Esophagus muscularis mucosa (tissue), 4 donors: ENCODE results near the gene WDR17. TPM values are rescaled to one million over a fixed set of nuclear protein-coding genes. Genes with fewer than 3 reads are reported as not detected.

Source experiments
- DNase-seq: peaks from one replicate; pipeline ENCODE4 v3.0.0-alpha.2; 2017; ENCODE audit errors: extremely low spot score
- H3K27ac ChIP-seq, 4 donors: fragments of 200-600 bp; sonication (generic); replicated peaks in 1 of 4; 1 replicate in 3 of 4; 2 replicates in 1 of 4; pipeline ENCODE4 v1.5.1; 2016 to 2019; ENCODE audit warnings: mild to moderate bottlenecking in 1 of 4
- H3K27me3 ChIP-seq, 4 donors: fragments of 200-600 bp; sonication (generic); one replicate each; pipeline versions ENCODE4 v1.5.1 to v1.6.0; 2016 to 2019
- H3K36me3 ChIP-seq, 4 donors: fragments of 200-600 bp; sonication (generic); one replicate each; pipeline ENCODE4 v1.5.1; 2016 to 2019
- H3K4me1 ChIP-seq, 4 donors: fragments of 200-600 bp; sonication (generic); one replicate each; pipeline ENCODE4 v1.5.1; 2016 to 2019
- H3K4me3 ChIP-seq, 4 donors: fragments of 200-600 bp; sonication (generic); 1 replicate in 2 of 4; 2 replicates in 2 of 4; pipeline ENCODE4 v1.5.1; 2016 to 2019; ENCODE audit warnings: mild to moderate bottlenecking in 4 of 4, moderate library complexity in 1 of 4
- H3K9me3 ChIP-seq, 4 donors: fragments of 200-600 bp; sonication (generic); 1 replicate in 3 of 4; 2 replicates in 1 of 4; pipeline ENCODE4 v1.5.1; 2016 to 2019
- EP300 ChIP-seq: sonication (generic); formaldehyde crosslinking; IDR thresholded peaks from one replicate; pipeline ENCODE4 v1.6.1; 2017; ENCODE audit warnings: antibody characterized with exemption
- POLR2A ChIP-seq: fragments of 450-650 bp; IDR thresholded peaks from one replicate; pipeline ENCODE4 v1.6.1; 2017; ENCODE audit warnings: antibody characterized with exemption, moderate library complexity, mild to moderate bottlenecking, low read depth
- POLR2AphosphoS5 ChIP-seq, 2 donors: sonication (generic); formaldehyde crosslinking; IDR thresholded peaks; one replicate each; pipeline ENCODE4 v1.6.1; 2017; ENCODE audit warnings: antibody characterized with exemption in 2 of 2
- WGBS: methylation state at CpG from one replicate; pipeline ENCODE4 v1.1.5; 2018; 5-methylcytosine and 5-hydroxymethylcytosine counted together
- intact Hi-C: fragments of 100-400 bp; cut with DNase I; formaldehyde crosslinking; loops from one replicate; pipeline ENCODE4 v1.15.1; 2023
- total RNA-seq, 4 donors: library from RNA; depleted of rRNA; stranded (reverse); fragments of >200 nt; gene quantifications; one replicate each; pipeline versions ENCODE4 v1.1.0 to v1.2.1, GENCODE V29; 2016
- TF ChIP-seq, protein P1 (sequence below), 3 experiments: fragments of 200-600 bp in 2 of 3; fragments of 450-650 bp in 1 of 3; sonication (generic) in 2 of 3; IDR thresholded peaks; one replicate each; pipeline ENCODE4 v1.5.1; 2017 to 2019; ENCODE audit warnings: antibody characterized with exemption in 3 of 3, mild to moderate bottlenecking in 2 of 3, moderate library complexity in 1 of 3

The WDR17 gene
- total RNA-seq, 4 donors from 2014 or later = 2.8 to 4.8 (median 3.2) TPM

DNA sequence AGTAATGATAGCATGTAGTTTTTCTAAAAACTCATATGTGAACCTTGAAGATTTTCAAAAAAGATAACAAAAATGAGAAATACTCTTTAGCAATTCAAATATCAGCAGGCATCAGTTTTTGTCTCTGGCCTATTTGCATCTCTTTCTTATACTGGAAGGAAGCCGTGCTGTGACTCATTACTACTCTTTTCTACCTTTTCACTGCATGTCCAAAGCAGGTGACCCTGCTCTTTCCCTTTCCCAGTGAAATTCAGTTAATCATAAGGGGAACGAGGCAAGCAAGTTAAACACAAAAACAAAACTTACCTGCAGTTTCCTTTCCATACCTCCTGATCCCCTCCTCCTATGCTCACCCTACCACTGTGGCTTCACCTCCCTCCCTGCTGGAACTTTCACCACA lies 120.4 kb downstream of the WDR17 start:
- H3K36me3 ChIP-seq = no peaks in the 10 kb centered on the region
- TF ChIP-seq, protein P1, sequence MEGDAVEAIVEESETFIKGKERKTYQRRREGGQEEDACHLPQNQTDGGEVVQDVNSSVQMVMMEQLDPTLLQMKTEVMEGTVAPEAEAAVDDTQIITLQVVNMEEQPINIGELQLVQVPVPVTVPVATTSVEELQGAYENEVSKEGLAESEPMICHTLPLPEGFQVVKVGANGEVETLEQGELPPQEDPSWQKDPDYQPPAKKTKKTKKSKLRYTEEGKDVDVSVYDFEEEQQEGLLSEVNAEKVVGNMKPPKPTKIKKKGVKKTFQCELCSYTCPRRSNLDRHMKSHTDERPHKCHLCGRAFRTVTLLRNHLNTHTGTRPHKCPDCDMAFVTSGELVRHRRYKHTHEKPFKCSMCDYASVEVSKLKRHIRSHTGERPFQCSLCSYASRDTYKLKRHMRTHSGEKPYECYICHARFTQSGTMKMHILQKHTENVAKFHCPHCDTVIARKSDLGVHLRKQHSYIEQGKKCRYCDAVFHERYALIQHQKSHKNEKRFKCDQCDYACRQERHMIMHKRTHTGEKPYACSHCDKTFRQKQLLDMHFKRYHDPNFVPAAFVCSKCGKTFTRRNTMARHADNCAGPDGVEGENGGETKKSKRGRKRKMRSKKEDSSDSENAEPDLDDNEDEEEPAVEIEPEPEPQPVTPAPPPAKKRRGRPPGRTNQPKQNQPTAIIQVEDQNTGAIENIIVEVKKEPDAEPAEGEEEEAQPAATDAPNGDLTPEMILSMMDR (IDR thresholded peaks at IDR 0.05) = no peak
- no peak for TF ChIP-seq POLR2A
- TF ChIP-seq POLR2AphosphoS5 (IDR thresholded peaks at IDR 0.05) = no peak
- no peak for TF ChIP-seq EP300
- no peak overlapping the region for H3K27ac ChIP-seq
- intact Hi-C loops = no loop called here
- H3K27me3 ChIP-seq = no peaks in the 10 kb centered on the region
- 66% methylated on average over 2 of the region's 2 CpGs for WGBS
- H3K4me1 ChIP-seq = peaks cover 3 to 20% (median 16%) of the 10 kb centered on the region in 4 donors
- H3K4me3 ChIP-seq = no peak overlapping the region
- no peaks in the 10 kb centered on the region for H3K9me3 ChIP-seq
- DNase-seq = no peak

DNA sequence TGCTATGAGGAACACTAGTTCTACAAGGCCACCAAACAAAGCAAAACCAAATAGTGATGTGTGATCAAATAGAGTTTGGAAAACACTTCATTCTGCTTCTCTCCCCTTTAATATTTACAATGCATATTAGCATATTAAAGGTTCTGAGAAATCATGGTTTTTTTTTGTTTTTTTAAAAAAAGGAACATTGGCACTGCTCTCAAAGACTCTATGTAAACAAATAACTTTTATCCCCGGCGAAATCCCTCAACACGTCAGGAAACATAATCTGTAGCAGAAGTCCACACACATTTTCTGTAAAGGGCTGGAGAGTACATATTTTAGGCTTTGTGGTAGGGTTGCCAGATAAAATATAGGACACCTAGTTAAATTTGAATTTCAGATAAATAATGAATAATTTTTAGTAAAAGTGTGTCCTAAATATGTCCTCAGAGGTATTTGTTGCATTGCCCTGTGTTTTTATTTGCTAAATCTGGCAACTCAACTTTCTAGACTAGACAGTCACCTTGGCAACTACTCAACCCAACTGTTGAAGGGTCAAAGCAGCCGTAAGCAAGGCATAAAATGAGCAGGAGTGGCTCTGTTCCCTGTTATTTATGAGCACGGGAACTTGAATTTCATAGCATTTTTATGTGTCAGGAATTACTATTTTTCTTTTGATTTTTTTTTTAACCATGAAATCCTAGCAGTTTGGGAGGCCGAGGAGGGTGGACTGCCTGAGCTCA lies 121.2 kb downstream of the WDR17 start:
- H3K4me1 ChIP-seq = peaks cover 3 to 20% (median 16%) of the 10 kb centered on the region in 4 donors
- 60% methylated on average over 6 of the region's 6 CpGs for WGBS
- H3K4me3 ChIP-seq = no peak overlapping the region
- H3K36me3 ChIP-seq = no peaks in the 10 kb centered on the region
- H3K27ac ChIP-seq = no peak overlapping the region
- no peaks in the 10 kb centered on the region for H3K27me3 ChIP-seq
- no peaks in the 10 kb centered on the region for H3K9me3 ChIP-seq
- intact Hi-C loops = no loop called here
- no peak for DNase-seq
- no peak for TF ChIP-seq POLR2A
- no peak for TF ChIP-seq EP300
- no peak for TF ChIP-seq POLR2AphosphoS5 (IDR thresholded peaks at IDR 0.05)
- TF ChIP-seq, protein P1 (IDR thresholded peaks at IDR 0.05) = no peak

DNA sequence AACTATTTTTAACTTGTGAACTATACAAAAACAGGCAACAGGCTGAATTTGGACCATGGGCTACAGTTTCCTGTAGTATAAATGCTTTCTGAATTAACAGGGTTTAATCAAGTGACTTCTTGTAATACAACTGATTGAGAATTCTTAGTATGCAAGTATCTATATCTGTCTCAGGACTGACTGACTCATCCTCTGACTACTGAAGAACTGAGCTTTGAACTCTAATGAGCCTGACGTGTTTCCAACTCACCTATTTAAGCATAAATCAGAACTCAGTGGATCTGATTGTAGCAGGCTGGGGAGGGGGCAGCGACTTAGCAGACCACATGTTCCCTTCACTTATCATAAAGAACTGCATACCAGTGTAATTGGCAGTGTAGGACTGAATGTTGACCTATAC lies 122.0 kb downstream of the WDR17 start:
- Histone ChIP-seq H3K27ac (no peak overlapping the region), H3K4me1 (peaks cover 3 to 22% (median 17%) of the 10 kb centered on the region in 4 donors), H3K4me3 (no peak overlapping the region), H3K9me3 (no peaks in the 10 kb centered on the region), H3K36me3 (no peaks in the 10 kb centered on the region), H3K27me3 (no peaks in the 10 kb centered on the region)
- intact Hi-C loops = no loop called here
- TF ChIP-seq POLR2A (no peak), EP300 (no peak), POLR2AphosphoS5 (IDR thresholded peaks at IDR 0.05) (no peak)
- TF ChIP-seq, protein P1 (IDR thresholded peaks at IDR 0.05) = no peak
- 83% methylated on average over 2 of the region's 2 CpGs for WGBS
- DNase-seq = no peak

DNA sequence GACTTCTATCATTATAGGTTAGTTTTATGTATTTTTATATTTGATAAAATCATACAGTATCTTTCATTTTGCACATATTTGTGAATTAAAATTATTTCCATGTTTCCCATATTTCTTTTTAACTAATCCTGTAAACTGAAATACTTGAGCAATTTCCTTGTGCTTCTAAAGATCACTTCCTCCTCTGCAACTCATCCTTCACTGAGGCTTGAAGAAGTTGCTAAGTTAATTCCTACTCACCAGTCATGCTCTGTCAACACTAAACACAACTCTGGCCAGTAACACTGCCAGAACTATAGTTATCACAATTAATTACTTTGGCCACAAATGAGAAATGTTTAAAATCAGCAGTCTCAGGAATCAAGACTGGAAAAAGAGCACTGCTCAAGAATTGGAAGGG lies 123.0 kb downstream of the WDR17 start:
- Histone ChIP-seq H3K9me3 (no peaks in the 10 kb centered on the region), H3K4me1 (peaks cover 3 to 22% (median 17%) of the 10 kb centered on the region in 4 donors), H3K27me3 (no peaks in the 10 kb centered on the region), H3K4me3 (no peak overlapping the region), H3K27ac (no peak overlapping the region), H3K36me3 (no peaks in the 10 kb centered on the region)
- TF ChIP-seq POLR2AphosphoS5 (IDR thresholded peaks at IDR 0.05) (no peak), EP300 (no peak), POLR2A (no peak)
- TF ChIP-seq, protein P1 (IDR thresholded peaks at IDR 0.05) = no peak
- DNase-seq = no peak
- intact Hi-C loops = no loop called here
